Right lobe of liver (tissue), 6 donors: ENCODE data around the gene PLOD3. TPM values are rescaled to one million over a fixed set of nuclear protein-coding genes. Genes with fewer than 3 reads are reported as not detected.
A peak's percentile ranks its signal among the peaks of the same experiment; 100 is the strongest.

Experiments
- ATAC-seq, 4 donors: fragments of 200-7000 bp; cut with Tn5 transposase; one replicate each; pipeline ENCODE4 v1.9.1; 2020; ENCODE audit warnings: mild to moderate bottlenecking in 4 of 4, moderate library complexity in 4 of 4
- DNase-seq, 3 donors: peaks; one replicate each; pipeline ENCODE4 v3.0.0-alpha.2; 2020
- H3K27ac ChIP-seq, 3 donors: fragments of 200-600 bp; one replicate each; pipeline ENCODE4 v1.8.0; 2022
- H3K27me3 ChIP-seq, 2 donors: fragments of 200-600 bp; one replicate each; pipeline ENCODE4 v1.8.0; 2022
- H3K36me3 ChIP-seq, 4 donors: fragments of 200-600 bp; sonication (generic) in 1 of 4; one replicate each; pipeline versions ENCODE4 v1.5.1 to v1.8.0; 2017 to 2022; ENCODE audit warnings: control low read depth in 1 of 4
- H3K4me1 ChIP-seq, 4 donors: fragments of 200-600 bp; sonication (generic) in 1 of 4; one replicate each; pipeline versions ENCODE4 v1.5.1 to v1.8.0; 2017 to 2022; ENCODE audit warnings: control low read depth in 1 of 4
- H3K4me3 ChIP-seq, 3 donors: fragments of 200-600 bp; one replicate each; pipeline ENCODE4 v1.8.0; 2022
- H3K9me3 ChIP-seq, 4 donors: fragments of 200-600 bp; sonication (generic) in 1 of 4; one replicate each; pipeline versions ENCODE4 v1.5.1 to v1.8.0; 2017 to 2022; ENCODE audit warnings: control low read depth in 1 of 4
- POLR2A ChIP-seq: fragments of 450-650 bp; IDR thresholded peaks from one replicate; pipeline ENCODE4 v1.6.1; 2017; ENCODE audit warnings: antibody characterized with exemption, mild to moderate bottlenecking
- WGBS: methylation state at CpG from one replicate; pipeline ENCODE4 v1.1.6; 2018; ENCODE audit warnings: low coverage, low lambda C conversion rate; ENCODE audit not compliant: insufficient coverage; ENCODE audit errors: missing lambda C conversion rate; 5-methylcytosine and 5-hydroxymethylcytosine counted together
- intact Hi-C, 2 donors: fragments of 100-400 bp; cut with DNase I; formaldehyde crosslinking; loops; one replicate each; pipeline versions ENCODE4 v1.11.2 to v1.14.1; 2022
- total RNA-seq, 6 experiments: library from RNA; depleted of rRNA in 2 of 6; stranded (reverse); fragments of >200 nt in 2 of 6; fragmentation: NEBNext Ultra II Directional in 3 of 6; extraction: Animal tissue kit (Norgen Biotek cat#: 25700) in 3 of 6; gene quantifications; one replicate each; pipeline versions ENCODE4 v1.1.0 to v1.2.4, GENCODE V29; 2016 to 2023
- TF ChIP-seq, protein P1 (sequence below), 4 donors: fragments of 200-600 bp in 3 of 4; fragments of 450-650 bp in 1 of 4; IDR thresholded peaks; one replicate each; pipeline versions ENCODE4 v1.5.1 to v1.8.0; 2016 to 2022; ENCODE audit warnings: antibody characterized with exemption in 4 of 4, mild to moderate bottlenecking in 2 of 4
- donor health status: DM: no; HTN: yes; CAD: no.
- donor health status: DM: no; HTN: no; CAD: no.
- donor health status: DM: no; HTN: no; CAD: no.
- donor health status: DM: no; HTN: yes; CAD: no.
- donor health status: DM: no; HTN: yes; CAD: no.

Gene PLOD3
- total RNA-seq, 6 experiments from 2014 or later, result 41.7 to 57.5 (median 54.3) TPM

GRCh38 chr7:101173752-101174244, 43.6 kb downstream of the PLOD3 start:
- intact Hi-C loops, result no loop called here
- peak in 2 of 4 donors; percentile 19 to 31 for ATAC-seq
- Histone ChIP-seq H3K4me3 (no peak overlapping the region), H3K27ac (no peak overlapping the region), H3K9me3 (no peaks in the 10 kb centered on the region), H3K27me3 (peaks cover 5 to 39% of the 10 kb centered on the region in 2 donors), H3K36me3 (no peaks in the 10 kb centered on the region), H3K4me1 (peaks cover 0 to 18% (median 0%) of the 10 kb centered on the region in 4 donors)
- TF ChIP-seq, protein P1, sequence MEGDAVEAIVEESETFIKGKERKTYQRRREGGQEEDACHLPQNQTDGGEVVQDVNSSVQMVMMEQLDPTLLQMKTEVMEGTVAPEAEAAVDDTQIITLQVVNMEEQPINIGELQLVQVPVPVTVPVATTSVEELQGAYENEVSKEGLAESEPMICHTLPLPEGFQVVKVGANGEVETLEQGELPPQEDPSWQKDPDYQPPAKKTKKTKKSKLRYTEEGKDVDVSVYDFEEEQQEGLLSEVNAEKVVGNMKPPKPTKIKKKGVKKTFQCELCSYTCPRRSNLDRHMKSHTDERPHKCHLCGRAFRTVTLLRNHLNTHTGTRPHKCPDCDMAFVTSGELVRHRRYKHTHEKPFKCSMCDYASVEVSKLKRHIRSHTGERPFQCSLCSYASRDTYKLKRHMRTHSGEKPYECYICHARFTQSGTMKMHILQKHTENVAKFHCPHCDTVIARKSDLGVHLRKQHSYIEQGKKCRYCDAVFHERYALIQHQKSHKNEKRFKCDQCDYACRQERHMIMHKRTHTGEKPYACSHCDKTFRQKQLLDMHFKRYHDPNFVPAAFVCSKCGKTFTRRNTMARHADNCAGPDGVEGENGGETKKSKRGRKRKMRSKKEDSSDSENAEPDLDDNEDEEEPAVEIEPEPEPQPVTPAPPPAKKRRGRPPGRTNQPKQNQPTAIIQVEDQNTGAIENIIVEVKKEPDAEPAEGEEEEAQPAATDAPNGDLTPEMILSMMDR (IDR thresholded peaks at IDR 0.05), result no peak
- TF ChIP-seq POLR2A, result no peak
- no peak for DNase-seq
- 7% methylated on average over 12 of the region's 16 CpGs for WGBS

DNA sequence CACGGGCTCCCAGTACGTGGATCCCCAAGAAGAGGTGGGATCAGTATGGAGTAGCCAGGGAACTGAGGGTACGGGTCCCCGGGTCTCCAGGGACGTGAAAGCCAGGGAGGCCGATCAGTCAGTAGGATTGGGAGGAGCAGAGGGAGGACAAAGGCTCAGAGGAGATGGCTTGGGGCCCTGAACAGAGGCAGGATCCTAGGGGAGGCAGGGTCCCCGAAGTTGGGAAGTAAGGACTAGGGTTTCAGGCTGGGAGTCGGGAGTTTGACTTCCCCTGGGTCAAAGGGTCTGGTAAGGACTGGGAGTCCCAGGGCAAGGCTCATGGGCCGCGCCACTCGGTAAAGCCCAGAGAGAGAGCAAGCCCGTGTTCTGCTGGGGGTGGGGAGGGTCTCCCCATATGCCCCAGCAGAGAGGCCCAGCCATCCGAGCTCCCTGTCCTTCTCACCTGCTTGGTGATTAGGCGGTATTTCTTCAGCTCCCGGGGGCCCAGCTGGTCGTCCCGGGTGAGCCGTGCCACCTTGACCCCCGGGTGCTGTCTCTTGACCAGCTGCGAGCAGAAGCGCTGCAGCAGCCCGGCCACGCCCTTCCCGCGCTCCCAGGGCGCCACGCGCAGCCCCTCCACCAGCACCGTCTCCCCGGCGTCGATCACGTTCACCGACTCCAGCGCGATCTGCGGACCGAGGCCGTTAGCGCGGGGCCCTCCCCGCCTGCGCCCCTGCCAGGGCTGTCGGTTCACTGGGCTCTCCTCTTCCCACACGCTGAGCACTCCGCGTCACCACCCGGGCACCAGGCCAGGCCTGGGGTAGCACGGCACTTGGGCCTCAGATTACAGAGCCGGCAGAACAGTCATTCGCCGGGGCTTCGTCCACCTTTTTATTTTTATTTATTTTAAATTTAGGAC, 44.3 kb downstream of the PLOD3 start:
- Histone ChIP-seq H3K9me3 (no peaks in the 10 kb centered on the region), H3K36me3 (no peaks in the 10 kb centered on the region), H3K4me1 (peaks cover 0 to 18% (median 0%) of the 10 kb centered on the region in 4 donors), H3K27ac (no peak overlapping the region), H3K4me3 (no peak overlapping the region), H3K27me3 (peaks cover 5 to 39% of the 10 kb centered on the region in 2 donors)
- WGBS, result 1% methylated on average over 19 of the region's 53 CpGs
- intact Hi-C loops, result no loop called here
- DNase-seq (peak; percentile 82 to 86 (median 83)), ATAC-seq (peak; percentile 70 to 87 (median 76))
- no peak for TF ChIP-seq POLR2A
- TF ChIP-seq, protein P1 (IDR thresholded peaks at IDR 0.05), result no peak

DNA sequence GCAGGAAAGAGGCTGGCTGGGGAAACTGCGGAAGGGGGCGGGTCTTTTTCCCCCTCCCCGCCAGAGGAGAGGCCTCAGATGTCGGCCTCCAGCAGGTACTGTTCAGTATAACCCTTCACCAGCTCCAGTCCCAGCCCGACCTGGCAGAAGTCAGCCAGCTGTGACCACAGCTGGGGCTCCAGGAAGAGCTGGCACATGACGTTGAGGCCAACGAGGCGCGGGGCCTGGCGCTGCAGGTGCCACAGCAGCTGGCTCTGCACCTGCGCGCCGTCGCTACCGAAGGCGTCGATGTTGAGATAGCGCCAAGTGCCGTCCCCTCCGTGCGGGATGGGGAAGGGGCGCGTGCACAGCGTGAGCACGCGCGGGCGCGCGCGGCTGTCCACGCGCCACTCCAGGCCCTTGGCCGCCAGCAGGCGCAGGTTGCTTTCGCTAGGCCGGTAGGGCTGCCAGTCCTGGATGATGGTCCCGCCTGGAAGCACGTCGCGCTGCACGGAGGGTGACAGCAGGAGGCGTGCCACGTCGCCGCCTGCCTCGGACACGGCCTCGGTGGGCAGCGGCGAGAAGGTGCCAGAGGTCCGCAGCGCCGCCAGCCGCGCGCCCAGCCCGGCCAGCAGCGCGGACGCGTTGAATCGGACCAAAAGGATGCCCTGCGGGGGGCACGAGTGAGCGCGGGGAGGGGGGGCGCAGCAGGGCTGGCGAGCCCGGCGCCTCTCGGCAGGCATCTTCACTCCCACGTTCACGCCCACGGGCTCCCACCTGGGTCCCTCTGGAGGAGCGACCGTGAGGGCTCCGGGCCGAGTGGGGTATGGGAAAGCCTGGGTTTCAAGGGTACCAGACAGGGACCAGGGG, 45.2 kb downstream of the PLOD3 start:
- DNase-seq, result no peak
- WGBS, result 0% methylated on average over 11 of the region's 79 CpGs
- TF ChIP-seq, protein P1 (IDR thresholded peaks at IDR 0.05), result no peak
- TF ChIP-seq POLR2A, result no peak
- ATAC-seq, result no peak
- intact Hi-C loops, result no loop called here
- no peak overlapping the region for H3K4me3 ChIP-seq
- H3K4me1 ChIP-seq, result peaks cover 0 to 18% (median 0%) of the 10 kb centered on the region in 4 donors
- H3K27ac ChIP-seq, result no peak overlapping the region
- H3K9me3 ChIP-seq, result no peaks in the 10 kb centered on the region
- no peaks in the 10 kb centered on the region for H3K36me3 ChIP-seq
- H3K27me3 ChIP-seq, result peaks cover 5 to 39% of the 10 kb centered on the region in 2 donors

DNA sequence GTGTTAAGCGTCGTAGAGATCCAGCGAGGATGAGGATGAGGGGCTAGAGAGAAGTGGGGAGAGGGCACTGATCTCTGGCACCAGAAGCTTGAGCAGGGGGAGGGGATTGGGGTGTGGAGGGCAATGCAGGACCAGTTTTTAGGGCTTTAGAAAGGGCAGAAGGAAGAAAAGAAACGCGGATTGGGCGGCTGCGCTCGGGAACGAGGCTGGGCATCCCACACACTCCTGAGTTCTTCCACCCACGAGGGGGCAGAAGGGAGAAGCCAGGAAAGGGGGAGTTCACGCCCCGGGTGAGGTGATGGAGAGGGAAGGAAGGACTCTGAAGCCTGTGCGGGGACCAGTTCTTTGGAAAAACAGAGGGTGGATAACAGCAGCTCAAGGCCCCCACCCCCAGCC, 45.9 kb downstream of the PLOD3 start:
- Histone ChIP-seq H3K27ac (no peak overlapping the region), H3K9me3 (no peaks in the 10 kb centered on the region), H3K36me3 (no peaks in the 10 kb centered on the region), H3K27me3 (peaks cover 5 to 39% of the 10 kb centered on the region in 2 donors), H3K4me1 (peaks cover 0 to 18% (median 0%) of the 10 kb centered on the region in 4 donors), H3K4me3 (no peak overlapping the region)
- TF ChIP-seq, protein P1 (IDR thresholded peaks at IDR 0.05), result peak in 1 of 4 donors; percentile 4
- no peak for TF ChIP-seq POLR2A
- no peak for ATAC-seq
- DNase-seq, result no peak
- WGBS, result 1% methylated on average over 12 of the region's 13 CpGs
- intact Hi-C loops, result no loop called here
